ENCODE results near the gene INPP5J.
A peak's percentile ranks its signal among the peaks of the same experiment; 100 is the strongest.

The INPP5J gene

DNA sequence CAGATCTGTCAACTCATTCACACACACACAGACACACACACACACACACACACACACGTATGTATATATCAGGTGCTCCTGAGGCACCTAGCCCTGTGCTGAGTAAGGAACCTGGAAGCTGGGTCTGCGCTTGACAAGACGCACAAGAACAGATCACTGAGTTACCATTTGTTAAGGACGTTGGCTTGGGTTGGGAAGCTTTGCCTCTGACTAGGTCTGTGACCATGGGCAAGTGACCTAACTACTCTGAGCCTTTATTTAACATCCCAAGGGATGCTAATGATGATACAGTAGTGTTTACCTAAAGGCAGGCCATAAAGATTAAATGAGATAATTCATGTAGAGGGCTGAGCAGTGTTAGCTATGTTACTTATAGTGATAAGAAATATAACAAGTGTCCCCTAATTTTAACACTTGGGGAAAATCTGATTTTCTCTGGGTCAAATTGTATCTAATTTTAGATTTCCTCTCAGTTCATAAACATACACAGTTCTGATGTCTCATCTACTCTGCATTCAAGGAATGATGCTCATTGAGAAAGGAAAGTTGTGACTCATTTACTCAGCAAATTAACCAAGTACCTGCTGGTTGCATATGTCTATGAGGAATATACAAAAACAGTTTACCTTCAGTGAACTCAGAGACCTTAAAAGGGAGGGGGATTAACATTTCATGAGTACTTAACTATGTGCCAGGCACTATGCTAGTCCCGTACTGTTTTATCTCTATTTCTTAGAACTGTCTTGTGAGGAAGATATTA, 50.8 kb downstream of the INPP5J start (continued):
- no peak for TF ChIP-seq ZNF335 (tag by site-specific recombination; conservative IDR thresholded peaks at IDR 0.05)
- TF ChIP-seq ZNF266 (tag by site-specific recombination; IDR thresholded peaks at IDR 0.05; ENCODE audit: low read depth) = no peak
- no peak for TF ChIP-seq ZNF146 (tag by site-specific recombination; IDR thresholded peaks at IDR 0.05)
- no peak for TF ChIP-seq ZBTB26 (tag by site-specific recombination; optimal IDR thresholded peaks at IDR 0.05)
- TF ChIP-seq ZNF223 (tag by site-specific recombination; IDR thresholded peaks at IDR 0.05) = no peak
- no peak for TF ChIP-seq MYNN (tag by site-specific recombination; IDR thresholded peaks at IDR 0.05; ENCODE audit: borderline replicate concordance)
- peak; percentile 56; the same call in 1 of the 2 replicates for TF ChIP-seq TRIM28 (IDR thresholded peaks at IDR 0.05; ENCODE audit: borderline replicate concordance, low read length)
- TF ChIP-seq, protein P1, sequence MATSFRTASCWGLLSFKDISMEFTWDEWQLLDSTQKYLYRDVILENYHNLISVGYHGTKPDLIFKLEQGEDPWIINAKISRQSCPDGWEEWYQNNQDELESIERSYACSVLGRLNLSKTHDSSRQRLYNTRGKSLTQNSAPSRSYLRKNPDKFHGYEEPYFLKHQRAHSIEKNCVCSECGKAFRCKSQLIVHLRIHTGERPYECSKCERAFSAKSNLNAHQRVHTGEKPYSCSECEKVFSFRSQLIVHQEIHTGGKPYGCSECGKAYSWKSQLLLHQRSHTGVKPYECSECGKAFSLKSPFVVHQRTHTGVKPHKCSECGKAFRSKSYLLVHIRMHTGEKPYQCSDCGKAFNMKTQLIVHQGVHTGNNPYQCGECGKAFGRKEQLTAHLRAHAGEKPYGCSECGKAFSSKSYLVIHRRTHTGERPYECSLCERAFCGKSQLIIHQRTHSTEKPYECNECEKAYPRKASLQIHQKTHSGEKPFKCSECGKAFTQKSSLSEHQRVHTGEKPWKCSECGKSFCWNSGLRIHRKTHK (tag by site-specific recombination; IDR thresholded peaks at IDR 0.05) = no peak
- no peak for TF ChIP-seq ZNF792 (tag by site-specific recombination; IDR thresholded peaks at IDR 0.05)
- TF ChIP-seq ZNF510 (tag by site-specific recombination; IDR thresholded peaks at IDR 0.05; ENCODE audit: insufficient replicate concordance) = no peak
- no peak for TF ChIP-seq KLF8 (tag by site-specific recombination; IDR thresholded peaks at IDR 0.05)
- no peak for TF ChIP-seq ZXDB (tag by site-specific recombination; IDR thresholded peaks at IDR 0.05)
- TF ChIP-seq RBAK (tag by site-specific recombination; IDR thresholded peaks at IDR 0.05) = no peak
- TF ChIP-seq, protein P2, sequence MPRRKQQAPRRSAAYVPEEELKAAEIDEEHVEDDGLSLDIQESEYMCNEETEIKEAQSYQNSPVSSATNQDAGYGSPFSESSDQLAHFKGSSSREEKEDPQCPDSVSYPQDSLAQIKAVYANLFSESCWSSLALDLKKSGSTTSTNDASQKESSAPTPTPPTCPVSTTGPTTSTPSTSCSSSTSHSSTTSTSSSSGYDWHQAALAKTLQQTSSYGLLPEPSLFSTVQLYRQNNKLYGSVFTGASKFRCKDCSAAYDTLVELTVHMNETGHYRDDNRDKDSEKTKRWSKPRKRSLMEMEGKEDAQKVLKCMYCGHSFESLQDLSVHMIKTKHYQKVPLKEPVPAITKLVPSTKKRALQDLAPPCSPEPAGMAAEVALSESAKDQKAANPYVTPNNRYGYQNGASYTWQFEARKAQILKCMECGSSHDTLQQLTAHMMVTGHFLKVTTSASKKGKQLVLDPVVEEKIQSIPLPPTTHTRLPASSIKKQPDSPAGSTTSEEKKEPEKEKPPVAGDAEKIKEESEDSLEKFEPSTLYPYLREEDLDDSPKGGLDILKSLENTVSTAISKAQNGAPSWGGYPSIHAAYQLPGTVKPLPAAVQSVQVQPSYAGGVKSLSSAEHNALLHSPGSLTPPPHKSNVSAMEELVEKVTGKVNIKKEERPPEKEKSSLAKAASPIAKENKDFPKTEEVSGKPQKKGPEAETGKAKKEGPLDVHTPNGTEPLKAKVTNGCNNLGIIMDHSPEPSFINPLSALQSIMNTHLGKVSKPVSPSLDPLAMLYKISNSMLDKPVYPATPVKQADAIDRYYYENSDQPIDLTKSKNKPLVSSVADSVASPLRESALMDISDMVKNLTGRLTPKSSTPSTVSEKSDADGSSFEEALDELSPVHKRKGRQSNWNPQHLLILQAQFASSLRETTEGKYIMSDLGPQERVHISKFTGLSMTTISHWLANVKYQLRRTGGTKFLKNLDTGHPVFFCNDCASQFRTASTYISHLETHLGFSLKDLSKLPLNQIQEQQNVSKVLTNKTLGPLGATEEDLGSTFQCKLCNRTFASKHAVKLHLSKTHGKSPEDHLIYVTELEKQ (tag by site-specific recombination; IDR thresholded peaks at IDR 0.05; ENCODE audit: borderline replicate concordance) = no peak
- no peak for TF ChIP-seq ZNF18 (tag by site-specific recombination; IDR thresholded peaks at IDR 0.05)
- TF ChIP-seq BCL11A (tag by site-specific recombination; IDR thresholded peaks at IDR 0.05; ENCODE audit: low read depth) = no peak
- no peak for TF ChIP-seq EGR2 (tag by site-specific recombination; IDR thresholded peaks at IDR 0.05; ENCODE audit: low read depth)
- no peak for TF ChIP-seq ATF2 (tag by site-specific recombination; IDR thresholded peaks at IDR 0.05; ENCODE audit: low read depth)
- no peak for TF ChIP-seq SP3 (tag by site-specific recombination; IDR thresholded peaks at IDR 0.05)
- no peak for TF ChIP-seq ZNF394 (tag by site-specific recombination; IDR thresholded peaks at IDR 0.05; ENCODE audit: borderline replicate concordance)
- TF ChIP-seq WT1 (tag by site-specific recombination; IDR thresholded peaks at IDR 0.05) = no peak

Data from HEK293 (cell line).